Measurements from ENCODE around the gene ATP4B. TPM values are rescaled to one million over a fixed set of nuclear protein-coding genes. Genes with fewer than 3 reads are reported as not detected.
"Not testable (repeated sequence)": the region's sequence is repeated elsewhere in the genome, so short reads cannot be mapped to it uniquely, and the experiment has no call there.

The ATP4B gene
- total RNA-seq, 1 donor from 2014 or later: not detected

GRCh38 chr13:113624235-113624587, 33.8 kb downstream of the ATP4B start:
- DNase-seq: no peak

- DNase-seq: no peak
These were observed 34.3 kb downstream of the ATP4B start for GRCh38 chr13:113623491-113624234.

GRCh38 chr13:113622791-113623490, 35.1 kb downstream of the ATP4B start:
- DNase-seq: no peak

GRCh38 chr13:113621986-113622550, 35.9 kb downstream of the ATP4B start:
- not testable (repeated sequence) for DNase-seq

- not testable (repeated sequence) for DNase-seq
These were observed 36.5 kb downstream of the ATP4B start for GRCh38 chr13:113621498-113621897.

- DNase-seq: no peak
These were observed 37.0 kb downstream of the ATP4B start for GRCh38 chr13:113621046-113621445.

GRCh38 chr13:113620036-113620796, 37.8 kb downstream of the ATP4B start:
- DNase-seq: no peak

- DNase-seq: no peak
These were observed 39.5 kb downstream of the ATP4B start for GRCh38 chr13:113618455-113618854.

- no peak for DNase-seq
These were observed 40.0 kb downstream of the ATP4B start for GRCh38 chr13:113617961-113618360.

- no peak for DNase-seq
These were observed 40.8 kb downstream of the ATP4B start for GRCh38 chr13:113616991-113617749.

GRCh38 chr13:113616281-113616906, 41.6 kb downstream of the ATP4B start:
- no peak for DNase-seq

GRCh38 chr13:113613789-113614379, 44.1 kb downstream of the ATP4B start:
- no peak for DNase-seq

GRCh38 chr13:113612607-113613006, 45.4 kb downstream of the ATP4B start:
- no peak for DNase-seq

GRCh38 chr13:113611996-113612395, 46.0 kb downstream of the ATP4B start:
- no peak for DNase-seq

GRCh38 chr13:113610266-113610665, 47.7 kb downstream of the ATP4B start:
- no peak for DNase-seq

- no peak for DNase-seq
These were observed 48.4 kb downstream of the ATP4B start for GRCh38 chr13:113609616-113610015.

GRCh38 chr13:113608967-113609533, 48.9 kb downstream of the ATP4B start:
- no peak for DNase-seq

- DNase-seq: no peak
These were observed 49.9 kb downstream of the ATP4B start for GRCh38 chr13:113607889-113608635.

- DNase-seq: no peak
These were observed 50.7 kb downstream of the ATP4B start for GRCh38 chr13:113607056-113607888.
